Suprapubic skin (tissue), 4 donors: ENCODE data around the gene CRYL1.

Source experiments
- CTCF ChIP-seq, 2 donors: fragments of 200-600 bp in 1 of 2; fragments of 450-650 bp in 1 of 2; sonication (generic) in 1 of 2; IDR thresholded peaks; one replicate each; pipeline ENCODE4 v1.5.1; 2016 to 2019; ENCODE audit warnings: antibody characterized with exemption in 2 of 2, mild to moderate bottlenecking in 1 of 2, moderate library complexity in 1 of 2
- EP300 ChIP-seq: sonication (generic); formaldehyde crosslinking; IDR thresholded peaks from one replicate; pipeline ENCODE4 v1.6.1; 2017; ENCODE audit warnings: antibody characterized with exemption
- POLR2A ChIP-seq, 2 donors: fragments of 450-650 bp; IDR thresholded peaks; one replicate each; pipeline ENCODE4 v1.6.1; 2017; ENCODE audit warnings: antibody characterized with exemption in 2 of 2, mild to moderate bottlenecking in 2 of 2, moderate library complexity in 2 of 2
- POLR2AphosphoS5 ChIP-seq, 3 donors: sonication (generic); formaldehyde crosslinking; IDR thresholded peaks; one replicate each; pipeline ENCODE4 v1.6.1; 2017; ENCODE audit warnings: antibody characterized with exemption in 3 of 3

- no peak for TF ChIP-seq POLR2AphosphoS5 (IDR thresholded peaks at IDR 0.05)
- TF ChIP-seq POLR2A (IDR thresholded peaks at IDR 0.05): no peak
- TF ChIP-seq CTCF (IDR thresholded peaks at IDR 0.05): no peak
- TF ChIP-seq EP300: no peak
Measured at GRCh38 chr13:20466371-20466770, 59.3 kb downstream of the CRYL1 start.
